GM19351 (cell line): ENCODE measurements around the gene ADAMTS1.
A peak's percentile ranks its signal among the peaks of the same experiment; 100 is the strongest.
"Not testable (repeated sequence)": the region's sequence is repeated elsewhere in the genome, so short reads cannot be mapped to it uniquely, and the experiment has no call there.

Experiments used
- ATAC-seq: cut with Tn5 transposase; IDR thresholded peaks from one replicate; pipeline ENCODE4 v1.9.1; 2021; ENCODE audit warnings: mild to moderate bottlenecking, moderate library complexity; ENCODE audit not compliant: unreplicated experiment

The ADAMTS1 gene

GRCh38 chr21:26845066-26845758, at the start of gene ADAMTS1:
ADAMTS1 (minus strand) TSS chr21:26845409; CDS start chr21:26844954, 455 bp downstream.
- no peak for ATAC-seq

- no peak for ATAC-seq
These were observed 46.9 kb upstream of the ADAMTS1 start for GRCh38 chr21:26892151-26892550.

- ATAC-seq = no peak
These were observed 43.7 kb upstream of the ADAMTS1 start for GRCh38 chr21:26888931-26889330.

- ATAC-seq = no peak
These were observed 43.0 kb upstream of the ADAMTS1 start for GRCh38 chr21:26888256-26888655.

- ATAC-seq = no peak
These were observed 42.0 kb upstream of the ADAMTS1 start for GRCh38 chr21:26887251-26887650.

- ATAC-seq = no peak
These were observed 39.2 kb upstream of the ADAMTS1 start for GRCh38 chr21:26884436-26884835.

- ATAC-seq = no peak
These were observed 38.6 kb upstream of the ADAMTS1 start for GRCh38 chr21:26883768-26884167.

- no peak for ATAC-seq
These were observed 36.5 kb upstream of the ADAMTS1 start for GRCh38 chr21:26881504-26882228.

GRCh38 chr21:26877018-26877417, 31.8 kb upstream of the ADAMTS1 start:
- no peak for ATAC-seq

GRCh38 chr21:26874347-26874746, 29.1 kb upstream of the ADAMTS1 start:
- ATAC-seq = no peak

GRCh38 chr21:26865857-26866256, 20.6 kb upstream of the ADAMTS1 start:
- no peak for ATAC-seq

GRCh38 chr21:26856871-26857350, 11.7 kb upstream of the ADAMTS1 start:
- not testable (repeated sequence) for ATAC-seq

GRCh38 chr21:26854695-26855094, 9.5 kb upstream of the ADAMTS1 start:
- not testable (repeated sequence) for ATAC-seq

GRCh38 chr21:26852423-26852822, 7.2 kb upstream of the ADAMTS1 start:
- no peak for ATAC-seq

GRCh38 chr21:26851109-26851944, 6.1 kb upstream of the ADAMTS1 start:
- no peak for ATAC-seq

- peak; percentile 46 for ATAC-seq
These were observed 5.0 kb upstream of the ADAMTS1 start for GRCh38 chr21:26850116-26850643.

GRCh38 chr21:26849428-26850115, 4.4 kb upstream of the ADAMTS1 start:
- no peak for ATAC-seq

- no peak for ATAC-seq
These were observed 2.7 kb upstream of the ADAMTS1 start for GRCh38 chr21:26847921-26848320.

- no peak for ATAC-seq
These were observed 1.8 kb upstream of the ADAMTS1 start for GRCh38 chr21:26847002-26847401.
